Measurements from ENCODE around the gene MBNL2.

The MBNL2 gene

GRCh38 chr13:97372936-97373335 lies 150.8 kb downstream of the MBNL2 start:
- DNase-seq (ENCODE audit: low spot score) = no peak
- no peak for FAIRE-seq

DNA sequence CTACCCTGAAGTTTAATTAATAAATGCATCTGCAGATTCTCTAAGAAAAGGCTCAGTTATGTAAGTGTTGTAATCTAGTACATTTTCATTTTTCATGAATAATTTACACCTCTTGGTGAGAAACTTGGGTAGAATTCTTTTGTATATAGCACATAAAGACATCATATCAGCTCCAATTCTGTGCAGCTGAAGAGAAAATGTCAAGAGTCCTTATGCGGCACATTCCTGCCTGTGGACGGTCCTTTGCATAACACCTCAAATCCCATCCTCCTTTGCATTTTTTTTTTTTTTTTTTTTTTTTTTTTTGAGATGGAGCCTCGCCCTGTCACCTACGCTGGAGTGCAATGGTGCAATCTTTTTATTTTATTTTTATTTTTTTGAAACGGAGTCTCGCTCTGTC lies 151.7 kb downstream of the MBNL2 start:
- DNase-seq (ENCODE audit: low spot score) (no peak), FAIRE-seq (no peak)

DNA sequence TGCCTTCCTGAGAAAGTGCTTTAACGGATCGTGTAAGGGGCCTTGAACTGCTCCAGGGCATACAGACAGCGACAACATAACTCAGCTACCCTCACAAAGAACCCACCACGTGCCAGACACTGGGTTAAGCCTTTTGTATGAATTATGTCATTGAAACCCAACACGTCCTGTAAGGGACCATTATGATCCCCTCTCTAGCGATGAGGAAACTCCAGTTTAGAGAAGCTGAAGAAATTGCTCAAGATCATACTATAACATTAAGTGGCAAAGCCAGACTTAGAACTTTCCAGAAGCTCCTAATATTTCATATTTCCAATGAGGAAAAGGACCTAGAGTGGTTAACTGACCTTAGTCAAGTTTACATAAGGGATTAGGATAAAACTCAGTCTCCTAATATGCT lies 154.8 kb downstream of the MBNL2 start:
- FAIRE-seq (no peak), DNase-seq (ENCODE audit: low spot score) (no peak)

DNA sequence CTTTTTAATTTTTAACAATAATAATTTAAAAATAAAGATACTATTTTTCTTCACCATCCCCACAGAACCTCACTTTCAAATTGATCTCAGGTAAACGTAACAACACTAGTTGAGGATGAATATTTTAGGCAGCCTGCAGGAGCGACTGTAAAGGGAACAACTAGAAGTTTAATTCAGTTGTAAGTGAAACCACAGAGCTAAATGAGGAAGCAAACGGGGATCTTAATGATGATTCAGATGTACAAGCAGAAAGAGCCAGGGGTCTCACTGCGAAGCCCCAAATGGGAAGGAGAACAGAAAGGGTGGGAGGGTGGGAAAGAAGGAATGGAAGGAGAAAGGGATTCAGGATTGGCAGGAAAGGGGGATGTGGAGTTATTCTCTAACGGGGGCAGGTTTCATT lies 157.3 kb downstream of the MBNL2 start:
- DNase-seq (ENCODE audit: low spot score) (no peak), FAIRE-seq (no peak)

DNA sequence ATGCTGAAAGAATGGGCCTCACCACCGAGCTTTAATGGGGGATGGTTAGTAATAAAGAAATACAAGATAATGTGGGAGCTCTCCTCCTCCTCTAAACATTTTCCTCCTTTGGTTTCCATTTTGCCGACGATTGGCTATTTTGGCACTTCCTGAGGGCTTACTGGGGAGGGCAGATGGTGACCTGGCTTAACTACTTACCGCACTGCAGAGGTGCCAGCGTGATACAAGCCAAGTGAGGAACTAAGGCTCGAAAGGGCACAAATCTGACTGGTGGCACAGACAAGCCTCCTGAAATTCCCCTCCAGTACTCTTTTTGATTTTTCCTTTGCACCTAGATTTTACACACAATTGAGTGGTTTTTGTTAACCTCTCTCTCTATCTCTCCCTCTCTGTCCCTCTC lies 158.6 kb downstream of the MBNL2 start:
- DNase-seq (ENCODE audit: low spot score) (no peak), FAIRE-seq (no peak)

DNA sequence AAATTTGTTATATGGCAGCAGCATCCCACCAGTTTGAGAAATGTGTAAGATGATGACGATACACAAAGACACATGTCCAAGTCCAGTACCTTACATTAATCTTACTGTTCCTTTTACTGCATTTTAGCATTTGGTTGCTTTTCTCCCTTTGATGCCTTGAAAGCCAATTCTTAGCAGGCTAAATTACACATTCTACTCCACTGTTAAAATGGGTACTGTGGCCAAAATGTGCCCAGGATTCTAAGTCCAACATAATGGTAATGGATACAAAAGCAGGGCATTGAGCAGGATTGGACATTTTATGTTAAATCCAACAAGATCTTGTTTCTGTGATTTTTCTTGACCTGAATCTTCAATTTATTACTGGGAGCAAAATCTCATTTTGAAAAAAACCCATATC lies 159.1 kb downstream of the MBNL2 start:
- FAIRE-seq (no peak), DNase-seq (ENCODE audit: low spot score) (no peak)

- FAIRE-seq = no peak
These were observed 160.1 kb downstream of the MBNL2 start for GRCh38 chr13:97382276-97382675.

DNA sequence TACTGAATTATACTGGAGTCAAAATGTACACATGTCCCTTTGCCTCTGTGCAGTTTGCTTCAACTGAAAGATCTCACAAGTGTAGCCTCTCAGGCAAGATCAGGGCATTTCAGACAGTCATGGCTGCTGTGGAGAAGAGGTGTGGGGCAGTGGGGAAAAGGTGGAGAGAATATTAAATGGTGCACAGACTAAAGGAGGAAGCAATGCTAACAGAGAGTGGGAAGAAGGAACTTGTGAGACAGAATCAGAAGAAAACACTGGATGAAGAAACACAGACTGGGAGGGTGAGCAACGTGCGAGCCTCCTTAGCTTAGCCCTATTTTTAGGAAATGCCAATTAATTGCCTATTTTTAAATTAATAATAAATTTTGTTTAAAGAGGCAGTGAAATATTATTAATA lies 162.2 kb downstream of the MBNL2 start:
- DNase-seq (ENCODE audit: low spot score) (no peak), FAIRE-seq (no peak)

More at GRCh38 chr13:97382276-97382675, 160.1 kb downstream of the MBNL2 start:
- no peak for DNase-seq (ENCODE audit: low spot score)

DNA sequence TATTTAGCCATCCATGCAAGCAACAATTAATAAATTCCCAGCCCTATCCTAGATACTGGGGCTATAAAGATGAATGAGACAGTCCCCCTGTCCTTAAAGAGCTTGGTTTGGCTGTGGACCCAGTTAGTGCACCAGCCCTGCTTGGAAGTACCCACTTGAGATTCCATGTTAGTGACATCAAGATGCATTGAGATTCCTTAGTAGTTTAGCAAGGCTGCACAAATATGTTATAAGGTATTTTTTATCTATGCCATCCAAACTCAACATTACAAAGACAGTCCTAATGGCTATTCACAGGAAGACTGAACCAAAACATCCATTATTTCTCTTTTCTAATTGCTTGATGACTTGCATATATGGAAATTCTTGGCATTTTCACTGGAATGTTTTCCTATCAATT lies 163.0 kb downstream of the MBNL2 start:
- FAIRE-seq = no peak

DNA sequence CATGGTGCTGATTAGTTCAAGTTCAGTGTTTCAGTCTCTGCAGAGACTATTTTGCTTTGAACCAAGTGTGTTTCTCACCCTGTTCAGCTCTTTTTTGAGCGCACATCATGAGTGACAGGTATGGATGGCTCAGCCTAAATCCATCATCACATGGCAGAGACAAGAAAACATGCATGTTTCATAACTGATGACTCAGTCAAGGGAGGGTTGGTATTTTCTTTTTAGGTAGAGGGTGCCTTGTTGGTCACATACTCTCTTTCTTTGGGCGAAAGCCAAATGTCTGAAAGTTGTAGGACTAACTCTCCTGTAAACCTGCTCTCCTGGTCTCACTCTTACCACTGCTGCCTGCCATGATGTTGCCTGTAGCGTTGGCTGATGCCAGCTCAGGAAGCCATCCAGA lies 163.7 kb downstream of the MBNL2 start:
- no peak for DNase-seq (ENCODE audit: low spot score)
- no peak for FAIRE-seq

More for the DNA sequence above, 163.0 kb downstream of the MBNL2 start:
- DNase-seq (ENCODE audit: low spot score) = no peak

- DNase-seq (ENCODE audit: low spot score) (no peak), FAIRE-seq (no peak)
These were observed 164.8 kb downstream of the MBNL2 start for GRCh38 chr13:97386801-97387484.

- FAIRE-seq (no peak), DNase-seq (ENCODE audit: low spot score) (no peak)
These were observed 165.3 kb downstream of the MBNL2 start for GRCh38 chr13:97387485-97387839.

GRCh38 chr13:97387890-97388289 lies 165.8 kb downstream of the MBNL2 start:
- DNase-seq (ENCODE audit: low spot score) = no peak

DNA sequence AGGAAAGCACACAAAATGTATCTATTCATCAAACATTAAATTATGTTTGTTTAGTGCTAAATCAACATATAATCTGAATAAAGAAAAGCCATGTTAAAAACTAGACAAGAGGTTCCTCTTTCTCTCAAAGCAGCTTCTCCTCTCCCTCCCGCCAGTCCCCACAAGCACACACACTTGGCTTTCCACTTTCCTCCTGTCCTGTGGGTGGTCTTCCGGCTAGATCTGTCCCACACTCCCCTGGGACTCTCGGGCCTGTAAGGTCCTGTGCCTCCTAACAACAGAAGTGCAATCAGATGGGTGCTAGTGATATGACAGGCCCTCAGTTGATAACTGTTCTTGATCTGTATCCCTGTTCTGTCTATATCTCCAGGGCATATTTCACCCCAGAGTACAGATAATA lies 166.2 kb downstream of the MBNL2 start:
- no peak for FAIRE-seq
- DNase-seq (ENCODE audit: low spot score) = no peak

More at GRCh38 chr13:97387890-97388289, 165.8 kb downstream of the MBNL2 start:
- no peak for FAIRE-seq

DNA sequence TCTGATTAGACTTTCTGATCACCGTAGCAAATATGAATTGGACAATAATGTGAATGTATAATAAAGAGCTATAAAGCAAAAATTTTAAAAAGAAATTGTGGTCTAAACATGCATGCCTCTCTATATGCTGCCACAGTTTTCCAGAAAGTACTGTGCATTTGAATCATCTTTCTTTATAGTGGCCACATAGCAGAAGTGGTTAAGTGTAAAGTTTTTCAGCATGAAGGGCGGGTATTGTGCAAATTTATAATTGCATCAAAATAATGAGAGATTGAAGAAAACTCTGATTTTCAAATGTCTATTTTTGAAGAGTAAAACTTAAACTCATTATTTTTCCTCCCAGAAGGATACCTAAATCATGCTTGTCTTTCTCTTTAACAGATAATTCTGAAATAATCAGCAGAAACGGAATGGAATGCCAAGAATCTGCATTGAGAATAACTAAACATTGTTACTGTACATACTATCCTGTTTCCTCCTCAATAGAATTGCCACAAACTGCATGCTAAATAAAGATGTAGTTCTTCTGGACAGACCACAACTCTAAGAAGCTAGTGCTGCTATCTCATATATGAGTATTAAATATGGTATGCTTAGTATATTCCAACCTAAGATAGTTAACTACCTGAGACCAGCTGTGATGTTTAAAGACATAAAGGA lies 168.9 kb downstream of the MBNL2 start:
- DNase-seq (ENCODE audit: low spot score) = no peak
- no peak for FAIRE-seq

- DNase-seq (ENCODE audit: low spot score) = no peak
- FAIRE-seq = no peak
These were observed 169.9 kb downstream of the MBNL2 start for GRCh38 chr13:97392020-97392419.

DNA sequence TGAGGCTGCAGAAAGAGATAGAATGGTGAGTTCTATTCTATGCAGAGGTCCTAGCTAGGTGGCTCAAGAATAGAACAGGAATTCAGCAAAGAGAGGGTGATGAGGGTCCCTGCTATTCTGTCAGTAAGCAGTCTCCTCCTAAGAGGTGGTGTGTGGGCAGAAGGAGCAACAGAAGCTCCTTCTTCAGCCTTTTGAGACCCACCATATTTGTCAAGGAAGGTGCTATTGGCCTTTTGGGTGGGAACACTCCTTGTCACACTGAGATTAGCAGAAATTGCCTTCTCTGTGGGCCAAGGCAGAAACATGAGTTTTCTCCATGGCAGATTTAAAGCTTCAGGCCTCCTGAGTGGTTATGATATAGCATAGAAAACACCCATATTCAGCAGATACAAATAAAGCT lies 172.4 kb downstream of the MBNL2 start:
- no peak for FAIRE-seq

DNA sequence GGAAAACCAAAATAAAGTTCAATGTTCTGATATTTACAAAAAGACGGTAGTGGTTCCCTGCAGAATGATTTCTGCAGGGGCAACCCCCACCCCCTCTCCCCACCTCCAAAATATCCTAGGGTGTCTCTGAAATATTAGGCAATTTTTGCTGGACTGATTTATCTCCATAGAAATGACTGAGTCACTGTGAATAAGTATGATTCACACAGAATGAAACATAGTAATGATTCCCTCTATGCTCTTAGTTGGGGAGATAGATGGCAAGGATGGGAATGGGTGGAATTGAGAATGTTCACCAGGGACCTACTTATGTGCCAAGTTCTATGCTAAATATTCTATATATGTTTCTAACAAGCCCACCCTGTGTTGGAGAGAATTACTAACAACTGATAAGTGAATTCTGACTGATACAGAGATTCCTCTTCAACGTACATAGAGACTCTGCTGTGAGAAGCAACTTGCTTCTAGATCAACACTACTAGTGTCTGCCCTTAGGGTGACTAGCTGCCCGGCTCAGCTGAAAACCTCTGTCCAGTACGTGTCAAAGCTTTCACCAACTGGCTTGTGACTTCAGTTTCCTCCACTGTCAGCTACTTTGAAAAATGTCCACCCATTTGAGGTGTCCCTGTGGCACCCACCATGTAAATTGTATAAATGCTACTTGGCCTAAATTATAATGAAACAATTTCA lies 173.5 kb downstream of the MBNL2 start:
- FAIRE-seq (peak; percentile 40), DNase-seq (ENCODE audit: low spot score) (no peak)

More for the DNA sequence above, 172.4 kb downstream of the MBNL2 start:
- DNase-seq (ENCODE audit: low spot score) = no peak

GRCh38 chr13:97397267-97397666 lies 175.1 kb downstream of the MBNL2 start:
- no peak for FAIRE-seq
- DNase-seq (ENCODE audit: low spot score) = no peak

GRCh38 chr13:97401421-97401820 lies 179.3 kb downstream of the MBNL2 start:
- no peak for FAIRE-seq

GRCh38 chr13:97403893-97404750 lies 182.0 kb downstream of the MBNL2 start:
- no peak for FAIRE-seq
- peak; percentile 14 for DNase-seq (ENCODE audit: low spot score)

More at GRCh38 chr13:97401421-97401820, 179.3 kb downstream of the MBNL2 start:
- no peak for DNase-seq (ENCODE audit: low spot score)

DNA sequence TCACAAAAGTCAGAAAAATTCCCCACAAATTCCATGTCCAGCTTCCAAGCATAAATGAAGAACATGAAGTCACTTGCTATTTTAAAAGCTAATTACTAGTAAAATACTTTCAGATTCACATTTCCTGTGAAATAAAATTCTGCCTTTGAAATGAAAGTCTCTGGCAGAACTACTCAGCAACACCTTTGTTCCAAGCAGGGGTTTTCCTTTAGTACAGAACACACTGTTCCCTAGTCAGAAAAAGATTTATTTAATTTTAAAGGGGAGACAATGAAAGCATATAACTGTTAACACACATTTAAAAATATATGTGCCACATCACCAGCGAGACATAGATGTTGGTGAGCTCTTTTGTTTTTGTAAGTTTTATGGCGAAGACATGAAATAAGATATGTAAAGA lies 185.4 kb downstream of the MBNL2 start:
- DNase-seq (ENCODE audit: low spot score) = no peak
- no peak for FAIRE-seq
